Endothelial cell of umbilical vein (primary cell): ENCODE results near the gene SOX5. TPM values are rescaled to one million over a fixed set of nuclear protein-coding genes. Genes with fewer than 3 reads are reported as not detected.

Experiments
- BruUV-seq: library from RNA; stranded (reverse); fragments of 400-500 nt; replicated peaks from 2 replicates; lab custom pipeline; 2021; lab: Mats Ljungman, UMichigan
- CTCF ChIA-PET: fragments of 300-600, 350-600 bp; sonication (Branson Sonifier 250); formaldehyde crosslinking; loops from one replicate; lab custom pipeline; 2021; ENCODE audit warnings: antibody characterized with exemption, inconsistent platforms; lab: Charles Lee
- POLR2A ChIA-PET: fragments of 300-600, 350-600 bp; sonication (Branson Sonifier 250); formaldehyde crosslinking; loops from one replicate; lab custom pipeline; 2021; ENCODE audit warnings: antibody characterized with exemption, inconsistent platforms; lab: Charles Lee
- DNase-seq: peaks from one replicate; pipeline ENCODE4 v3.0.0-alpha.2; 2011; ENCODE audit warnings: low read depth, low spot score
- FAIRE-seq: peaks from 2 replicates; lab custom pipeline; 2011; peaks lifted over from hg19 to GRCh38; lab: Jason Lieb, UNC
- H2AFZ ChIP-seq: 2 replicates; pipeline ENCODE4 v1.6.0; 2012; ENCODE audit warnings: low read depth, low read length, control low read depth, inconsistent platforms
- H3K27ac ChIP-seq: 2 replicates; pipeline ENCODE4 v1.5.1; 2011; ENCODE audit warnings: low read depth, mild to moderate bottlenecking, control low read depth, low read length, moderate library complexity; ENCODE audit not compliant: insufficient read depth
- H3K27me3 ChIP-seq, 2 experiments: 2 replicates each; pipeline versions ENCODE4 v1.6.0 to v1.6.1; 2011; ENCODE audit warnings: low read length in 2 of 2, mixed read lengths in 1 of 2; ENCODE audit not compliant: control insufficient read depth in 2 of 2, insufficient read depth in 2 of 2
- H3K36me3 ChIP-seq, 2 experiments: 2 replicates in 1 of 2; 3 replicates in 1 of 2; pipeline ENCODE4 v1.5.1; 2011; ENCODE audit warnings: low read length in 2 of 2, mild to moderate bottlenecking in 1 of 2, moderate library complexity in 1 of 2; ENCODE audit not compliant: control insufficient read depth in 2 of 2, insufficient read depth in 2 of 2; ENCODE audit errors: extremely low read depth in 1 of 2
- H3K4me1 ChIP-seq: 3 replicates; pipeline ENCODE4 v1.5.1; 2011; ENCODE audit warnings: mild to moderate bottlenecking, low read length; ENCODE audit not compliant: control insufficient read depth, insufficient read depth; ENCODE audit errors: extremely low read depth
- H3K4me2 ChIP-seq: 2 replicates; pipeline ENCODE4 v1.6.1; 2011; ENCODE audit warnings: low read length, control low read depth, mixed read lengths; ENCODE audit not compliant: insufficient read depth
- H3K4me3 ChIP-seq, 3 experiments: fragments of 200-600 bp in 1 of 3; sonication (generic), shearing (Covaris generic) in 1 of 3; replicated peaks in 1 of 3; 2 replicates each; pipeline ENCODE4 v1.5.1; 2011 to 2016; ENCODE audit warnings: control low read depth in 3 of 3, low read length in 3 of 3, mild to moderate bottlenecking in 2 of 3, inconsistent platforms in 1 of 3, low read depth in 1 of 3, moderate library complexity in 1 of 3; ENCODE audit not compliant: insufficient read depth in 1 of 3
- H3K79me2 ChIP-seq: 2 replicates; pipeline ENCODE4 v1.6.0; 2012; ENCODE audit warnings: low read length, inconsistent platforms; ENCODE audit not compliant: control insufficient read depth, insufficient read depth
- H3K9ac ChIP-seq: replicated peaks from 2 replicates; pipeline ENCODE3; 2011; ENCODE audit warnings: low read length, control low read depth; ENCODE audit not compliant: insufficient read depth; ENCODE audit errors: extremely low read depth
- H3K9me1 ChIP-seq: replicated peaks from 3 replicates; pipeline ENCODE4 v1.6.0; 2011; ENCODE audit warnings: mild to moderate bottlenecking, low read length; ENCODE audit not compliant: control insufficient read depth, insufficient read depth; ENCODE audit errors: extremely low read depth
- H3K9me3 ChIP-seq: replicated peaks from 2 replicates; pipeline ENCODE4 v1.5.1; 2012; ENCODE audit warnings: low read length, inconsistent platforms; ENCODE audit not compliant: control insufficient read depth, insufficient read depth
- H4K20me1 ChIP-seq: replicated peaks from 2 replicates; pipeline ENCODE3; 2011; ENCODE audit warnings: mild to moderate bottlenecking, low read length; ENCODE audit not compliant: control insufficient read depth, insufficient read depth; ENCODE audit errors: extremely low read depth
- EZH2 ChIP-seq: IDR thresholded peaks from 2 replicates; pipeline ENCODE4 v1.6.1; 2012; ENCODE audit warnings: borderline replicate concordance, low read depth, mild to moderate bottlenecking, moderate library complexity, low read length, inconsistent platforms; ENCODE audit not compliant: severe bottlenecking
- FOS ChIP-seq: IDR thresholded peaks from 2 replicates; pipeline ENCODE4 v1.6.1; 2011; ENCODE audit warnings: mild to moderate bottlenecking, low read length, moderate library complexity, borderline replicate concordance; ENCODE audit not compliant: insufficient read depth
- GATA2 ChIP-seq: IDR thresholded peaks from 2 replicates; pipeline ENCODE4 v1.7.0; 2011; ENCODE audit warnings: low read depth, mild to moderate bottlenecking, moderate library complexity, mixed read lengths, low read length; ENCODE audit not compliant: insufficient read length, insufficient read depth
- JUN ChIP-seq: IDR thresholded peaks from 2 replicates; pipeline ENCODE4 v1.6.1; 2011; ENCODE audit warnings: borderline replicate concordance, low read depth; ENCODE audit not compliant: insufficient read length, insufficient read depth
- MAX ChIP-seq: IDR thresholded peaks from 2 replicates; pipeline ENCODE4 v1.6.1; 2011; ENCODE audit not compliant: insufficient read depth, insufficient read length
- MYC ChIP-seq: IDR thresholded peaks from one replicate; pipeline ENCODE4 v1.6.1; 2011; ENCODE audit warnings: mild to moderate bottlenecking, low read depth, low read length
- POLR2A ChIP-seq: IDR thresholded peaks from 2 replicates; pipeline ENCODE4 v1.6.1; 2012; ENCODE audit warnings: low read depth, mild to moderate bottlenecking, control low read depth, low read length
- POLR2AphosphoS5 ChIP-seq: IDR thresholded peaks from 2 replicates; pipeline ENCODE4 v1.6.1; 2012; ENCODE audit warnings: low read depth, mild to moderate bottlenecking, control low read depth, low read length, moderate library complexity; ENCODE audit not compliant: insufficient read depth
- dilution Hi-C: fragments of 300-500 bp; cut with MboI; formaldehyde crosslinking; loops from one replicate; pipeline ENCODE4 v1.15.0; 2019; ENCODE audit warnings: low sequenced_read_pairs; ENCODE audit not compliant: extremely low pct_ligation_motif_present
- intact Hi-C: fragments of 100-400 bp; cut with micrococcal nuclease; formaldehyde crosslinking; loops from one replicate; pipeline ENCODE4 v1.10.0; 2022
- polyA plus RNA-seq, 4 experiments: library from polyadenylated mRNA; depleted of rRNA in 3 of 4; stranded (reverse) in 3 of 4; unstranded in 1 of 4; fragments of >200 nt; gene quantifications; 2 replicates each; pipeline versions ENCODE4 v1.2.1 to v1.2.3, GENCODE V29; 2011 to 2012; ENCODE audit warnings: missing spikeins in 1 of 4
- total RNA-seq: library from RNA; stranded (reverse); gene quantifications from 2 replicates; pipeline ENCODE4 v1.2.3, GENCODE V29; 2021
- TF ChIP-seq, protein P1 (sequence below), 2 donors: IDR thresholded peaks; 1 replicate in 1 of 2; 2 replicates in 1 of 2; pipeline ENCODE4 v1.5.1; 2011; ENCODE audit warnings: low read length in 2 of 2, mild to moderate bottlenecking in 2 of 2, moderate library complexity in 2 of 2, control low read depth in 1 of 2, inconsistent platforms in 1 of 2, low read depth in 1 of 2; ENCODE audit not compliant: insufficient read depth in 1 of 2; ENCODE audit errors: extremely low read depth in 1 of 2

Gene SOX5
- total and polyA plus RNA-seq, 2 donors (not counting 3 experiments of a cell fraction or from before 2014, with no cell fraction given) = 0.63 to 3.5 TPM

GRCh38 chr12:23556661-23557060 is 392.8 kb downstream of the SOX5 start:
- Histone ChIP-seq H4K20me1 (no peaks in the 10 kb centered on the region), H3K4me3 (no peak overlapping the region), H3K79me2 (no peaks in the 10 kb centered on the region), H3K9me3 (no peaks in the 10 kb centered on the region), H3K4me2 (no peak overlapping the region), H2AFZ (no peak overlapping the region), H3K4me1 (no peaks in the 10 kb centered on the region), H3K36me3 (no peaks in the 10 kb centered on the region), H3K9ac (no peak overlapping the region), H3K27ac (no peak overlapping the region), H3K27me3 (no peaks in the 10 kb centered on the region), H3K9me1 (no peaks in the 10 kb centered on the region)
- no TSS peak for BruUV-seq
- TF ChIP-seq, protein P1, sequence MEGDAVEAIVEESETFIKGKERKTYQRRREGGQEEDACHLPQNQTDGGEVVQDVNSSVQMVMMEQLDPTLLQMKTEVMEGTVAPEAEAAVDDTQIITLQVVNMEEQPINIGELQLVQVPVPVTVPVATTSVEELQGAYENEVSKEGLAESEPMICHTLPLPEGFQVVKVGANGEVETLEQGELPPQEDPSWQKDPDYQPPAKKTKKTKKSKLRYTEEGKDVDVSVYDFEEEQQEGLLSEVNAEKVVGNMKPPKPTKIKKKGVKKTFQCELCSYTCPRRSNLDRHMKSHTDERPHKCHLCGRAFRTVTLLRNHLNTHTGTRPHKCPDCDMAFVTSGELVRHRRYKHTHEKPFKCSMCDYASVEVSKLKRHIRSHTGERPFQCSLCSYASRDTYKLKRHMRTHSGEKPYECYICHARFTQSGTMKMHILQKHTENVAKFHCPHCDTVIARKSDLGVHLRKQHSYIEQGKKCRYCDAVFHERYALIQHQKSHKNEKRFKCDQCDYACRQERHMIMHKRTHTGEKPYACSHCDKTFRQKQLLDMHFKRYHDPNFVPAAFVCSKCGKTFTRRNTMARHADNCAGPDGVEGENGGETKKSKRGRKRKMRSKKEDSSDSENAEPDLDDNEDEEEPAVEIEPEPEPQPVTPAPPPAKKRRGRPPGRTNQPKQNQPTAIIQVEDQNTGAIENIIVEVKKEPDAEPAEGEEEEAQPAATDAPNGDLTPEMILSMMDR (IDR thresholded peaks at IDR 0.05; ENCODE audit: extremely low read depth in 1 of 2, insufficient read depth in 1 of 2, low read depth in 1 of 2, low read length in 2 of 2) = no peak
- TF ChIP-seq MAX (no peak), GATA2 (no peak), POLR2A (no peak), MYC (no peak), JUN (no peak), POLR2AphosphoS5 (no peak), FOS (no peak), EZH2 (no peak)
- intact Hi-C loops (no loop called here), dilution Hi-C loops (no loop called here)
- FAIRE-seq (no peak), DNase-seq (no peak)
- ChIA-PET CTCF (interaction anchor here (0.6 kb wide), 1 partner anchor 1775 kb away, joined by 3 read pairs; no protein-coding TSS in a partner anchor), POLR2A (no interaction called here)
